SU-DHL-6 (cell line): Measurements from ENCODE around the gene SCARB2.

ENCODE experiments used
- EZH2phosphoT487 ChIP-seq: fragments of 200-600 bp; sonication (generic), shearing (Covaris generic); conservative IDR thresholded peaks from 2 replicates; pipeline ENCODE4 v1.6.1; 2018; ENCODE audit warnings: mild to moderate bottlenecking, antibody characterized with exemption, low read length, moderate library complexity, mixed read lengths
- TF ChIP-seq, protein P1 (sequence below): fragments of 200-600 bp; sonication (generic); IDR thresholded peaks from one replicate; pipeline ENCODE4 v1.5.1; 2017; ENCODE audit warnings: antibody characterized with exemption, mild to moderate bottlenecking, low read length, moderate library complexity; ENCODE audit not compliant: insufficient read depth, poor library complexity, severe bottlenecking

DNA sequence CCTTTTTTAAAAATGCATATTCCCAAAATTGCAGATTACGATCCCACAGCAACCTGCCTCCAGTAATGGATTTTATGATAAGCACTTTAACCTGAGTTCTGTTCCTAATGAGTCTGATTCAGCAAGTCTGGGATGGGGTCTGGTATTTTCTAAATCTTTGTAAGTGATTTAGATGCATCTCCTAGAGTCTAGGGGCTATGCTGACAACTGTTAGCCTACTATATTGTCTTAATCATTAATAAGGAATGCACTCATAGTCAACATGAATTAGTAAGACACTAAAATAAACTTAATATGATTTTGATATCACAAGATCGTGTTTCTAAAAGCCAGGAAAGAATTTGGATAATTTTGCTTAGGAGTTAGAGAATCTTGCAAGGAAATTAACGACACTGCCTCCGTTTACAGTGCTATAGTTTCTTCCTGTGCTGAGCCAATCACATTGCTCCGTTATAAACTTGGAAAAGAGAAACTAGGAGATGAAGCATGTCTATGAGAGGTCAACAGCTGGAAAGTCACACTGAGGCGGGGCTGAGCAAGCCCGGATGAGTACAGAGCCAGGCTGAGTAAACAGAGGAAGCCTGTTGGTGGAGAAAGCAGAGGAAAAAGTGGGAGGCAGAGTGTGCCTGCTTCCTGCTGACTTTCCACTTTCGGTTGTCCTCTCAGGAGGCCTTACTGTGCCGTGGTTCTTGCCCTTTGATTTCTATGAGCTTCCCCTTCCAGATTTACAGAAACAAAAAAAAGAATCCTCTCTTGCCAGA lies 5.4 kb downstream of the SCARB2 start:
- TF ChIP-seq, protein P1, sequence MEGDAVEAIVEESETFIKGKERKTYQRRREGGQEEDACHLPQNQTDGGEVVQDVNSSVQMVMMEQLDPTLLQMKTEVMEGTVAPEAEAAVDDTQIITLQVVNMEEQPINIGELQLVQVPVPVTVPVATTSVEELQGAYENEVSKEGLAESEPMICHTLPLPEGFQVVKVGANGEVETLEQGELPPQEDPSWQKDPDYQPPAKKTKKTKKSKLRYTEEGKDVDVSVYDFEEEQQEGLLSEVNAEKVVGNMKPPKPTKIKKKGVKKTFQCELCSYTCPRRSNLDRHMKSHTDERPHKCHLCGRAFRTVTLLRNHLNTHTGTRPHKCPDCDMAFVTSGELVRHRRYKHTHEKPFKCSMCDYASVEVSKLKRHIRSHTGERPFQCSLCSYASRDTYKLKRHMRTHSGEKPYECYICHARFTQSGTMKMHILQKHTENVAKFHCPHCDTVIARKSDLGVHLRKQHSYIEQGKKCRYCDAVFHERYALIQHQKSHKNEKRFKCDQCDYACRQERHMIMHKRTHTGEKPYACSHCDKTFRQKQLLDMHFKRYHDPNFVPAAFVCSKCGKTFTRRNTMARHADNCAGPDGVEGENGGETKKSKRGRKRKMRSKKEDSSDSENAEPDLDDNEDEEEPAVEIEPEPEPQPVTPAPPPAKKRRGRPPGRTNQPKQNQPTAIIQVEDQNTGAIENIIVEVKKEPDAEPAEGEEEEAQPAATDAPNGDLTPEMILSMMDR = no peak
- TF ChIP-seq EZH2phosphoT487 = no peak
